HG03175 (cell line): ENCODE measurements around the gene ABCC5.
A peak's percentile ranks its signal among the peaks of the same experiment; 100 is the strongest.
"Not testable (repeated sequence)": the region's sequence is repeated elsewhere in the genome, so short reads cannot be mapped to it uniquely, and the experiment has no call there.

ENCODE experiments used
- ATAC-seq: cut with Tn5 transposase; IDR thresholded peaks from one replicate; pipeline ENCODE4 v1.9.1; 2021; ENCODE audit warnings: mild to moderate bottlenecking, moderate library complexity; ENCODE audit not compliant: unreplicated experiment

The ABCC5 gene

GRCh38 chr3:184016811-184017671 lies 643 bp downstream of the ABCC5 start:
- peak; percentile 71 for ATAC-seq

- ATAC-seq, result no peak
These were observed 1.5 kb downstream of the ABCC5 start for GRCh38 chr3:184016169-184016570.

GRCh38 chr3:184015381-184016019 lies 2.2 kb downstream of the ABCC5 start:
- no peak for ATAC-seq

GRCh38 chr3:184011937-184012889 lies 5.5 kb downstream of the ABCC5 start:
- no peak for ATAC-seq

GRCh38 chr3:184011230-184011876 lies 6.3 kb downstream of the ABCC5 start:
- no peak for ATAC-seq

GRCh38 chr3:184008161-184008560 lies 9.5 kb downstream of the ABCC5 start:
- ATAC-seq, result no peak

- not testable (repeated sequence) for ATAC-seq
These were observed 10.4 kb downstream of the ABCC5 start for GRCh38 chr3:184007143-184007813.

- ATAC-seq, result no peak
These were observed 11.7 kb downstream of the ABCC5 start for GRCh38 chr3:184005941-184006507.

- ATAC-seq, result no peak
These were observed 13.2 kb downstream of the ABCC5 start for GRCh38 chr3:184004476-184004875.

- no peak for ATAC-seq
These were observed 14.3 kb downstream of the ABCC5 start for GRCh38 chr3:184003187-184003967.

GRCh38 chr3:184002469-184002868 lies 15.2 kb downstream of the ABCC5 start:
- ATAC-seq, result no peak

- ATAC-seq, result no peak
These were observed 15.9 kb downstream of the ABCC5 start for GRCh38 chr3:184001761-184002160.

- ATAC-seq, result no peak
These were observed 26.3 kb downstream of the ABCC5 start for GRCh38 chr3:183991403-183991802.

GRCh38 chr3:183988216-183988790 lies 29.4 kb downstream of the ABCC5 start:
- no peak for ATAC-seq

- ATAC-seq, result no peak
These were observed 30.6 kb downstream of the ABCC5 start for GRCh38 chr3:183987000-183987600.

GRCh38 chr3:183984749-183985729 lies 32.6 kb downstream of the ABCC5 start:
- ATAC-seq, result no peak

- ATAC-seq, result no peak
These were observed 33.5 kb downstream of the ABCC5 start for GRCh38 chr3:183984127-183984740.
